Measurements from ENCODE around the gene HDGFL1.

HDGFL1 gene

DNA sequence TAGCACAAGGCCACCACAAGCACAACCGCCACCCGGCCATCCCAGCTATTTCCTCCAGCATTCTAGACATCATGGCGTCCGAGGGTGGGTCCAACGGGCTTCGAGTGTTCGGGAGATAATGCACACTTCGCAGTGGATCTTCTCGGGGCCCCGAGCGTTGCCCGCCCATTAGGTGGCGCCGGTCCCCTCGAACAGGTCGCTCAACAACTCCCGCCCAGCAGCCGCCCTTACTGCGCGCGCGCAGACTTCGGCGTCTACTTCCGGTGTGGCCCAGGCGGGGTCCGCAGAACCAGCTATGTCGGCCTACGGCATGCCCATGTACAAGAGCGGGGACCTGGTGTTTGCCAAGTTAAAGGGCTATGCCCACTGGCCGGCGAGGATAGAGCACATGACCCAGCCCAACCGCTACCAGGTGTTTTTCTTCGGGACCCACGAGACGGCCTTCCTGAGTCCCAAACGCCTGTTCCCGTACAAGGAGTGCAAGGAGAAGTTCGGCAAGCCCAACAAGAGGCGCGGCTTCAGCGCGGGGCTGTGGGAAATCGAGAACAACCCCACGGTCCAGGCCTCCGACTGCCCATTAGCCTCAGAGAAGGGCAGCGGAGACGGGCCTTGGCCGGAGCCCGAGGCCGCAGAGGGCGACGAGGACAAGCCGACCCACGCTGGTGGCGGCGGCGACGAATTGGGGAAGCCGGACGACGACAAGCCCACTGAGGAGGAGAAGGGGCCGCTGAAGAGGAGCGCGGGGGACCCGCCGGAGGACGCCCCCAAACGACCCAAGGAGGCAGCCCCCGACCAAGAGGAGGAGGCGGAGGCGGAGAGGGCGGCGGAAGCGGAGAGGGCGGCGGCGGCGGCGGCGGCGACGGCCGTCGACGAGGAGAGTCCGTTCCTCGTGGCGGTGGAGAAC, at the start of gene HDGFL1:
Gene HDGFL1 (plus strand): TSS at position 286 of the 904 bp plus-strand sequence. CDS start 10 bp downstream, at position 296.
- DNase-seq (ENCODE audit: low read depth) = no peak

DNA sequence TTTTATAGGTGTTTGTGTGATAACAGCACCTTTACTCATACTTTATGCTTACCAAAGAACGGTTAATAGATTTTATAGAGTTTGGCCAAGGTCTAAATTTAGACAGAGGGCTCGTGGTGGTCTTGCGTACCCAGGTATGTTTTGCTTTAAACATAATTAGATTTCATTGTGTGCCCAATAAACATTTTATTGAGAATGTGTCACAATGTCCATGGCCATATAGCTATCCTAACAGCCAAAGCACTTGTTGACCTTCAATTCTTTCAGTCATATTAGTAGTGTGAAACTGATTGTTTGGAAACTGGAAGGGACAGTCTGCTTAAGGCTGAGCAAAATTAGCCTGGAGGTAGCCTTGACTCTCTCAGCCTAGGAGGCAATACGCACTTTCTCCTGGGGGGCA, 48.3 kb upstream of the HDGFL1 start:
- DNase-seq (ENCODE audit: low read depth) = no peak

DNA sequence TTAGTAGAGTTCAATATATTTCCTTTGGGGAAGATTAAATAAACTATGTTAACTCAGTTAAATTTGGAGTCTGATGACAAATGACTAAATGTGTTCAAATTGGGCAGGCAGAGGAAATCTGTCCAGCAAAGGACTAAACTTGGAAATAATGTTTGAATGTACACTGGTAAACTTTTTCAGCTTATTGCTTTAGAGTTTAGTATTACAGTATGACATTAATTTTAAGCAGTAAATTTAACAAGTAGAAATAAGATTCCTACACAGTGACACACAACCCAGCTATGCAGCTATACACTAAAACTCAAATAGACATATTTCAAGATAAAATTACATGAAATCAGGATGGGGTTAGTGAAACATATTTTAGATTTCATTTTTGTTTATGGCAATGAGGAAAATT, 42.6 kb upstream of the HDGFL1 start:
- no peak for DNase-seq (ENCODE audit: low read depth)

DNA sequence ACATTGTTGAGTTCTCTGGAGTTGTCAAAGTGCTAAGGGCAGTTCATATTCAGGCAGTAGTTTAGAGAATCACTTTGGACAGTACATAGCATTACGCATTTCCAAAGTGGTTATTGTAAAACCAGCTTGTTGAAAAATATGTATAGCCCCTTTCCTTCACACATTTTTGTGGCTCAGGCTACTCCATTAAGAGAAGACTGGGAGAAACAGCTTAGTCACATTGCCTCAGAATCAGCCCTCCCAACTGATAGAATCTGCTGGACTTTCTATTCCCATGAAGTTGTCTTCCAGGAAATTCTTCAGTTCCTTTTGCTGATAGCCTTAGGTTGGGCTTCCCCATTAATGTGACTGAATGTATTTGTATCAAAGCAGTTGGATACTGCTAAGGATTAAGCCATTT, 39.5 kb upstream of the HDGFL1 start:
- DNase-seq (ENCODE audit: low read depth) = no peak

DNA sequence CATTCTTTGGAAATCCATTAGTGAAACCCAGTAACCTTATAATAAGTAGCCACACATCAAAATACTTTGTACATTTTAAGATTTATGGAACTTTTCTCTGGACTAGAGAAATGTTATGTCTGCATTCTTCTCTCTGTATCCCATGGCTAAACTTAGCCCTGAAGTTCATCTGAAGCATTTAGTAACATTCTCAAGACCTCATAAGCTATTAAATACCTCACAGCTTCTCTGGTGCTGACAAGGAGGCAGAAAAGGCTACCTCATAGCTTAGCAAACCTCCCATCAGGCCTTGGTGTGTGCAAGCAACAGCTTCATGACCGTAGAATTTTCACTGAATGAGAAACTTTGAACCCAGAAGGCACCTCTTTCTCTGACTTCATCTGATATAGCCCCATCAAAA, 38.9 kb upstream of the HDGFL1 start:
- no peak for DNase-seq (ENCODE audit: low read depth)

DNA sequence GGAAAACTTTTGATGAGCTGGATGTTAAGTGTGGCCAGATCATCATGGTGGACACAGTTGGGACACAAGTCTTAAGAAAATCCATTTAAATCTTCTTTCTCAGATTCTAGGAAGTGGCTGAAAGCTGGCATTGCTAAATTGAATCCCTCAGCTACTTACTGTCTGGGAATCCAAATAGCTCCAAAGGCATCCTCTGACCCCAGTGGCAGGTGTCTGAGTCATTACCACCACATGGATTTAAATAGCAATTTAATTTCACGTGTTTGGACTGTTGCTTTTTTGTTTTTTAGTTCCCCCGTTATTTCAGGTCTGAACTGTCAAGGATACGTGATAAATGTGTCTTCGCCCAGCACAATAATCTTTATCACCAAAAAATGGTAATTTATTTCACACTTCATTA, 33.2 kb upstream of the HDGFL1 start:
- no peak for DNase-seq (ENCODE audit: low read depth)

DNA sequence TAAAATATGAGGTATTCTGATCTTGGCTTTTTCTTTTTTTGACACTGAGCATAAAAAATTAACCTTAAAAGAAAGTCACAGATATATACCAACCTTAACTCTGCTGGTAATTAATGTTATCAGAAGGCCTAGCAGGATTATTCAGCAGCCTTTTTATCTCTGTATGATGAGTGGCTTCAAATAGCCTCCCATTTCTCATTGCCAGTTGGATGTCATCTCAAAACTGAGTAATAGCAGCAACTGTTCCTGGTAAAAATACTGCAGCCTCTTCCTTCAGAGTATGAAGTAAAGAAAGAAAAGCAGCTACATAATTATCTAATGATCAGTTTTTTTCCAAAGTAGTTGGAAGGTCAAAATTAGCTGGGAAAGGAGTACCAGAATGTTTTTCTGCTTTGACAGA, 24.9 kb upstream of the HDGFL1 start:
- DNase-seq (ENCODE audit: low read depth) = no peak

DNA sequence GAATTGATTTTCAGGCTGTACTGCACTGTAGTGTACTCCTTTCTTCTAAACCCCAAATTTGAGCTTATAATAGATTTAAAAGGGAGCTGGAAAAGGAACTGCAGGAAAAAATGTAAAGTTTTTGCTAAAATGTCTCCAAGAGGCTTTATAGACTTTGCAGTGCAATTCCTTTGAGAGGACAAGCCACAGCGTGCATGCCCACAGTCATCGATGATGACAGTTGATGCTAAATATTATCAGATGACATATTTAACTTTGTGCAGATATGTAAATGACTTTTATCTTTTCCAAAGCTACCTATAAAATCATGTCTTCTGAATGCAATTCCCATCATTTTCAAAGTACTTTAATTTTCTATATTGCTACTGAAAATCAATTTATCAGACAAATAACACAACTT, 24.3 kb upstream of the HDGFL1 start:
- no peak for DNase-seq (ENCODE audit: low read depth)

DNA sequence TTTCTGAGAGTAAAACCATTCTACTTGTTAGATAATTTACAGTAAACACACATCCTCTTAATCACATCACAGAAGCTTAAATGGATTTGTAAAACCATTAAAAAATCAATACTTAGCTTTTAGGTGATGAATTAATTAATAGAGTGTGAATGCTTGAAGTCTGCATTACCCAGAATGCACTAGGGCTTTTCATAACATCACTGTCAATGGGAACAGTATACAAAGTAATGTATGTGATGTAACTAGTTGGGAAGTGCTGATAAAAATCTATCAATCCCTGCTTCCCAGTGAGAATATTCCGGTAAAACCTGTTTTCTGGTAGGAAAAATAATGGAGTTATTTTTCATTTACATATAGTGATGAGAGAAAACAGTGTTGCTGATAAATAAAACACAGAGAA, 23.1 kb upstream of the HDGFL1 start:
- no peak for DNase-seq (ENCODE audit: low read depth)

DNA sequence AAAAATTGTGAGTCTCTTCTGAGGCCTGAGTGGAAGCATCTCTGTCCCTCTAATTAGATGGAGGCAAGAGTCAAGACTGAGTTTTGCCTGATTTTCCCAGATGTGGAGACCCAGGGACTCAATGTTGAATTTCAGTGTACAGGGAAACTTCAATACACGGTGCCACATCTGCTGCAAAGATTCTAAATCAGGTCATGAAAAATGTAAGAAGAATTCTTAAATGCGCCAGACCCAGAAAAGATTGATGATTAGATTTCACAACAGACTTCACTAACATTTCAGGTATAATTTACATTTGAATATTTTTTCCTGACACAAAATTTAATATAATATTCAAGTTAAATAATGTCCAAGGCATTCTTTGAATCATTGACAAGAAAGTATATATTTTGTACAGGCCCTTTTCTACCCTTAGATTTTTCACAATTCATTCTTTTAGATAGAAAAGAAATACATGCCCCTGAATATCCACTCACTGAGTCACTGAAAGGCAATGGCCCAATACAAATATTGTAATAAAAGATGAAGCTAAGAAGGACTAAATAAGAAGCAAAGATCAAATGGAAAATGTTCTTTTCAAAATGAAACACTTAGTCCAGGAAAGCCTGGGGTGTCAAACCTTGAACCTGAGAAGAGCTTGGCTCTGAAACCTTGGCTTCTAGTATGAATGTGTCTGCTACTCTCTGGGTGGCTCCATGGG, 18.2 kb upstream of the HDGFL1 start:
- DNase-seq (ENCODE audit: low read depth) = no peak

DNA sequence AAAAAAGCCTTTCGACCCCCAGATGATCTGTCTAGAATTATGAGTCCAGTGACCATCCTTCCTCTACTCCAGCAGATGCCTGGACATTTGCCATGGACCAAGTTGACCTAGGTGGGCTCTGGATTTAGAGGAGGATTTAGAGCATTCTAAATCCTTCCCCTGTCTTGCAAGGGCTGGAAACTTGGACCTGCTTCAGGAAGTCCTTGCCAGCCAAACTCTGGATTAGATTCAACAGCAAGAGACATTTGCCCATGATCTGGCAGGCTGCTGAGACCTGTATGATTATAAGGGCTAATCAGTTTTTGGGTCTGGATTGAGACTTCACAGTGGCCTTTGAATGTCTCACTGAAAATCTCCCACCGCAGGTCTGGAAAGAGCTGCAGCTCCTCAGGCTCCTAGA, 13.1 kb upstream of the HDGFL1 start:
- DNase-seq (ENCODE audit: low read depth) = no peak

DNA sequence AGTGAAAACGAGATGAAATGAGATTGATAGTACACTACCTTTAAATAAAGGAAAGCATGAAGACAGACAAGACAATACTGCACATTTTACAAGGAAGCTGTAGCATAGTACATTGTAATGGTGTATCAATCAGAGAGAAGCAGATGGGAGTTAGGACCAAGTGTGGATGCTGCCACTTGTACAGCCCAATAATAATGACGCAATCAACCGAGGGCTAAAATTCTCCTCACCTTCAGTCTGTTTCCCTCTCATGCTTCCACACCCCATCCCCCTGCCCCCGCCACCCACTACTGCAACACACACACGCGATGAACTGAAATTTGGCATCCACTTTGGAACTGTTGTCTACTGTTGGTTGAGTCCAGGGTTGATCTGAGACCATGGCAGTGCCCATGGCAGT, 12.4 kb upstream of the HDGFL1 start:
- DNase-seq (ENCODE audit: low read depth) = no peak

DNA sequence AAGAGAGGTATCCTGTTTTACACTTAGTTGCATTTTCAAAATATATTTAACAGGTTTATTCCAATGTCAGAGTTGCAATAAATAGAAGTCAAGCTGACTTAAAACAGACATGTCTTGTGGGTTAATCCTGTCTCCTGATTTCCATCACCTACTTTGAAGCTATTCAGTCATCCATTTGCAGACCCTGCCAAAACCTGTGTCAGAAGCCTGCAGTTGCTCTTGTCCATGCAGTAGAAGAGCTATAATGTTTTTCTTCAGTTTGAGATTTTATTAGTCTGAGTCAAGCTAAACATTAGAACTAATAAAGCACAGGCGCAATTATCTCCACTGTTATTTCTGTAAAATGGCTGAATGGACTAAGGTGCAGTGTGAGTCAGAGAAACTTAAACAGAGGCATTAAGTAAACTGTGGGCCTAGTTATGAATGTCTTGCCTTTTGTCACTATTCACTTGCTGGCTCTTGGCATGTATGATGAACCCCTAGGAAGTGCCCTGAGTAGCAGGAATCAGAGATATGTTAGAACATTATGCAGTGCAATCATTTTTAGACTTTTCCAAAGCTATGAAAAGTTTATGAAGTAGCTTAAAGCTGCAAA, 11.0 kb upstream of the HDGFL1 start:
- DNase-seq (ENCODE audit: low read depth) = no peak

DNA sequence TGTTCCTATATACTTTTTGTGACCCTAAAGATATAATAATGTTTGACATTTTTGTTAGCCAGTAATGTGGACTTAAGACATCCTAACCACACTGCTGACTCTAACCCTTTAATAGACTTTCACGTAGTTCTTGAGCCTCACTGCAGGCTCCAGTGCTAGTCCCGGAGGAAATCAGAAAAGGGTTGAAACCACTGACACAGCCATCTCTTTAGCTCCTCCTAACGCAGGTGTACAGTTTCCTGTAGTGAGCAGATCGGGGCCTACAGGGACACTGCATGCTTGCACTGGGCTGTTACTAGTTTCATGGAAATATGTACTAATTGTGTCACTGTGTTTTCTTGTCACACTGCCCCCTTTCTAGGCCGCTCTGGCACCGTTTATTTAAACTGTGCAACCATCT, 512 bp upstream of the HDGFL1 start:
- no peak for DNase-seq (ENCODE audit: low read depth)

DNA sequence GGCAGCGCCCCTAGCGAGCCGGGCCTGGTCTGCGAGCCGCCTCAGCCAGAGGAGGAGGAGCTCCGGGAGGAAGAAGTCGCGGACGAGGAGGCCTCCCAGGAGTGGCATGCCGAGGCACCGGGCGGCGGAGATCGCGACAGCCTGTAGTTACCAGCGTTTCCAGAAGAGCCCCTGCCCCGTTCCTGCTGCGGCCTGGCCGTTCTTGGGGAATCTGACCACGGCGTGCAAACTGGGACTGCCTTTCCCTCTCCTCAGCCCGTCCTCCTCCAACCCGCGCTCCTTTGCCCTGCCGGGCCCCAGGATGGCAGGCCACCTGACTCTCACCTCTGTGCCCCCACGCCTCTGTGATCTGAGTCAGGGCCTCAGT, 802 bp downstream of the HDGFL1 start:
- DNase-seq (ENCODE audit: low read depth) = no peak

DNA sequence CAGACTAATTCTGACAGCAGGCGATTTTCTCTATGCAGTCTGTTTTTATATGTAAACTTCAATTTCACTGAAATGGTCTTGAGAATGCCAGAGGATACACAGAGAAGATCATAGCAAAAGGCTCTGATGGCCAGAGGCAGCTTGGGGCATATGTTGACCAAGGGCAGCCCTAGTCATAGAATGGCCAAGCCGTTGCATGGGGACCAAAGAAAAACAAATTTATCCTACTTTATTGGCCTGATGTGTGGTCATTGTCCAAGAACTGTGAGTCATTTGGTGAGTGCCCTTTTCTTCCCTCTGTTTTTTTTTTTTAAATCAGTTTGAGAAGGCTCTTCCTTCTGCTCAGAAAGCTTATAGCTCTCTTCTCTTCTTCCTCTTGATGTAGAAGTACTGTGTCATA, 5.8 kb downstream of the HDGFL1 start:
- DNase-seq (ENCODE audit: low read depth) = peak; percentile 7

DNA sequence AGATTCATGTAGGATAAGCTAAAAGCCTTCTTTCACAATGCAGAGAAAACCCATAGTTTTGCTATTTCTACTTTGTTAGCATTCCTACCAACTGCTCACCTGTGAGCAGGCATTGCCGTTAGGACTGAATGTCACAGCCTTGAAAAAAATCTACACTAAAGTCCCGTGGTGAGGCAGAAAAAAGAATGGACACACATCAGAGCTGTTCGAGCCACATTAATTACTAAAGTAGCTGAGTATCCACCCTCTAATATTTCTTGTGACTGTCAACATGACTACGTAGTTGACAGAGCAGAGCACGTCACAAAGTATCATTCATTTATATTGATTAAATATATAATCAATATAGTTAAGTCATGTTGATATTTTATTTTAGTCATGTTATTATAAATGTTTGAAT, 10.1 kb downstream of the HDGFL1 start:
- DNase-seq (ENCODE audit: low read depth) = no peak

DNA sequence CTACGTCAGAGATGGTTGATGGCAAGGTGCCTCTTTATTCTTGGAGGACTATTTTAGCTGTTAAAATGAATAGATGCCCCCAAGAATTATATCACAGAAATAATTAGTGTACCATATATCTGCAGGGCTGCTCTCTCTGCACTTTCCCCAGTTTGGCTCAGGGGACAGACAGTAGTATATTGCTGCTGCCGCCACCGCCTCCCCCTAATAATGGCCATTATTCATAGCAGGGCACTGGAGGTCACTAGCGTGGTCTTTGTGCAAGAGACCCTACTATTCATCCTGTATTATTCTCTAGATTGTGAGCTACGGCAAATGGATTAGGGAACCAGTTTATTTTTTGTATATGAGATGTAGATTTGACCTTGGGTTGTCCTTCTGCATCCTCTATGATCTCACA, 11.0 kb downstream of the HDGFL1 start:
- no peak for DNase-seq (ENCODE audit: low read depth)

DNA sequence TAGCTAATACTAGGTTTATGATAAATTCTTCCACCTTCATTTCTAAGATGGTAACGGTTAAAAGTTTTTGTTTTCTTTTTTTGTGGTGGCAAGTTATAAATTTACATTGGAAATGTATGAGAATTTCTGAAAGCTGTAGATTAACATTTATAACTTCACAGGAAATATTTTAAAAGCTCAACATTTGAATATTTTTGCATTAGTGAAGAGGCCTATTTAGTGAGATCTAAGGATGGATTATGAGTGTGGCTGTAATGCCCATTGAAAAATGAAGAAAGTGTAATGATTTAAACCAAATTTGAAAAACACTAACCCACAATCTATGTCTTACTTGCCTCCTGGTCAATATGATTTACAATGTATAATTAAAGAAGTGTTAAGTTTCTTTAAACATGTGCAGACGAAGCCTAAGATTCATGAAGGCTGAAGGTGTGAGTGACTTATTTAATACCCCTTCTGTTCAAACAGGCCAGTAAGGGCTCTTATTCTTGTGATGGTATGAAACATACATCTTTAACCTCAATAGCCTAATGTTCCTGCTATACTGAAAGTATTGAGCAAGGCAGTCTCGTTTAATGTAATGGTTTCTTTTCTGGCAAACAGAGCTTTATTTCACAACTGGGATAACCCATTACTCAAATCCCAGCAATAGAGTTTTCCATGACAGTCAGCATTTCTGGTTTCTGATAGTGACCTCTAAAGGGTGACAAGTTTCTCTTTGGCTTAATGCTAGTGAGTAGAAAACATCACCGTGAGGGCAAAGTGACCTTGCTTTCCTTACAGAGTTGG, 13.2 kb downstream of the HDGFL1 start:
- DNase-seq (ENCODE audit: low read depth) = no peak

DNA sequence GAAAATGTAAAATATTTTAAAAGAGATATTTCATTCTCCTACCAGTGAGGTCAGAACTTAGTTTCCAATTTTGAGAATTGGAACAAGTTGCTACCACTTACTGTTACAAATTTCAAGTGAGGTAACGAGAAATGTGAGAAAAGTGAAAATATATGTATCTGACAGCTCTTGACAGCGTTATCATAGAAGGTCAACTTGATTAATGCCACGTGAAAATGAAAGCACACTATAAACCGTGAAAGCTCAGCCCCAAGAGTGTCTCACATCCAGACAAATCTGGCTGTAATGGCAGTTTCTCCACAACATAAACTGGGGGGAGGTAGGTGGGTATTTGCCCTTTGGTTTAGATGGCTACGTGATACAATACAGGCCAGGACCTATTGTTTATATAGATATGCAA, 13.9 kb downstream of the HDGFL1 start:
- no peak for DNase-seq (ENCODE audit: low read depth)

DNA sequence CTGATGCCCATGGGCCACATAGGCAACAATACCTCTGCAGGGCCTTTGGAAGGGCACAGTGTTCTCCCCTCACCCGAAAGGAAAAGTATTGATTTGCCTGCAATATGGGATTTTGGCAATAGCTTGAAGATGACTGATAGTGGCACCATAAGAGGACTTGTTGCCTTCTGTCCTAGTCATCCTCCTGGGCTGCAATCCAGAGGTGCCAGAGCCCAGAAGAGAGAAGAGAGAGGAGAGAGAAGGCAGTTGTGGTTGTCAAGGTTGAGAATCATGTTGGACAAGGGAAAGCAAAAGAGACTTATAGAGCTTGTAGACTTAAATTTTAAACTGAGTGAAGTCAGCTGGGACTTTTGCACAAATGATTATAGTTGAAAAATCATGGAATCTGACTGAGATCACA, 14.6 kb downstream of the HDGFL1 start:
- DNase-seq (ENCODE audit: low read depth) = no peak

DNA sequence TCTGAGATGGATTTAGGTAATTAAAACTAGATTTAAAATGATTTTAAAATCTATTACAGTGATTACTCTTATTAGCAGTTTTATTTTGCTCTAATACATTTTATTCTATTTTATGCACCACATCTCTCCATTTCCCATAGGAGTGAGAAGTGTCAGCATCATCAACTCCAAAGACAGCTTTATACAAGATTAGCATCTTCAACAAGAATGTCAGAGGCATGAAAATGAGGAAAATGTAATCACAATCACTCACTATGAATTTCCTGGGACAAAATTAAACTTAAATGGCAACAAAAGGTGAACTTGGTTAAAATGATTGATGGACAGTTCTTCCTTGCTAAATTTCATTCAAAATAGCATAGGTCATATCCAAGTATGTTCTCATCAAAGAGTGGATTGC, 19.8 kb downstream of the HDGFL1 start:
- DNase-seq (ENCODE audit: low read depth) = no peak
